Erythroblast (primary cell): ENCODE measurements around the gene INSRR.

Experiments used
- GATA1 ChIP-seq: IDR thresholded peaks from 2 replicates; pipeline ENCODE4 v1.6.1; 2011; ENCODE audit warnings: low read depth, mild to moderate bottlenecking, control low read depth, low read length, moderate library complexity
- POLR2A ChIP-seq: IDR thresholded peaks from 2 replicates; pipeline ENCODE4 v1.6.1; 2011; ENCODE audit warnings: mild to moderate bottlenecking, low read length

GRCh38 chr1:156815961-156816422 is 42.9 kb downstream of the INSRR start:
- TF ChIP-seq POLR2A (no peak), GATA1 (no peak)
